Measurements from ENCODE around the gene RBM7. TPM values are rescaled to one million over a fixed set of nuclear protein-coding genes. Genes with fewer than 3 reads are reported as not detected.

RBM7 gene
- total and polyA plus RNA-seq, 2 donors (not counting 3 experiments of a cell fraction or from before 2014, with no cell fraction given) = 16.4 to 38.4 TPM

GRCh38 chr11:114362326-114362725 is 38.1 kb upstream of the RBM7 start:
- Histone ChIP-seq H4K20me1 (replicated peaks; ENCODE audit: control insufficient read depth, extremely low read depth, insufficient read depth, low read length) (no peaks in the 10 kb centered on the region), H3K27ac (ENCODE audit: insufficient read depth, low read depth, low read length) (no peak overlapping the region), H3K9ac (replicated peaks; ENCODE audit: extremely low read depth, insufficient read depth, low read length) (no peak overlapping the region), H3K9me1 (replicated peaks; ENCODE audit: control insufficient read depth, extremely low read depth, insufficient read depth, low read length) (no peaks in the 10 kb centered on the region), H3K9me3 (replicated peaks; ENCODE audit: control insufficient read depth, insufficient read depth, low read length) (no peaks in the 10 kb centered on the region), H3K79me2 (ENCODE audit: control insufficient read depth, insufficient read depth, low read length) (no peaks in the 10 kb centered on the region), H2AFZ (ENCODE audit: low read depth, low read length) (no peak overlapping the region), H3K27me3 (ENCODE audit: control insufficient read depth in 2 of 2, insufficient read depth in 2 of 2, low read length in 2 of 2) (no peaks in the 10 kb centered on the region), H3K4me2 (ENCODE audit: insufficient read depth, low read length) (no peak overlapping the region), H3K36me3 (ENCODE audit: control insufficient read depth in 2 of 2, extremely low read depth in 1 of 2, insufficient read depth in 2 of 2, low read length in 2 of 2) (no peaks in the 10 kb centered on the region), H3K4me3 (replicated peaks in 1 of 3; ENCODE audit: insufficient read depth in 1 of 3, low read depth in 1 of 3, low read length in 3 of 3) (no peak overlapping the region), H3K4me1 (ENCODE audit: control insufficient read depth, extremely low read depth, insufficient read depth, low read length) (peaks cover 16% of the 10 kb centered on the region)
- intact Hi-C loops (cut with micrococcal nuclease) (no loop called here), dilution Hi-C loops (cut with MboI; ENCODE audit: extremely low pct_ligation_motif_present, low sequenced_read_pairs) (no loop called here)
- BruUV-seq (replicated peaks) = no TSS peak
- POLR2A ChIA-PET = no interaction called here
- TF ChIP-seq CTCF (IDR thresholded peaks at IDR 0.05; ENCODE audit: extremely low read depth in 1 of 2, insufficient read depth in 1 of 2, low read depth in 1 of 2, low read length in 2 of 2) (no peak), MYC (IDR thresholded peaks at IDR 0.05; ENCODE audit: low read depth, low read length) (no peak), POLR2A (IDR thresholded peaks at IDR 0.05; ENCODE audit: low read depth, low read length) (no peak)
- no peak for FAIRE-seq
- CTCF ChIA-PET = interaction anchor here (0.6 kb wide), 3 partner anchors 8 to 17 kb away, joined by 3 read pairs; no protein-coding TSS in a partner anchor
- no peak for DNase-seq (ENCODE audit: low read depth, low spot score)

GRCh38 chr11:114362958-114363357 is 37.5 kb upstream of the RBM7 start:
- intact Hi-C loops (cut with micrococcal nuclease) (no loop called here), dilution Hi-C loops (cut with MboI; ENCODE audit: extremely low pct_ligation_motif_present, low sequenced_read_pairs) (no loop called here)
- Histone ChIP-seq H3K9me1 (replicated peaks; ENCODE audit: control insufficient read depth, extremely low read depth, insufficient read depth, low read length) (no peaks in the 10 kb centered on the region), H3K4me2 (ENCODE audit: insufficient read depth, low read length) (no peak overlapping the region), H3K79me2 (ENCODE audit: control insufficient read depth, insufficient read depth, low read length) (no peaks in the 10 kb centered on the region), H3K9me3 (replicated peaks; ENCODE audit: control insufficient read depth, insufficient read depth, low read length) (no peaks in the 10 kb centered on the region), H4K20me1 (replicated peaks; ENCODE audit: control insufficient read depth, extremely low read depth, insufficient read depth, low read length) (no peaks in the 10 kb centered on the region), H3K9ac (replicated peaks; ENCODE audit: extremely low read depth, insufficient read depth, low read length) (no peak overlapping the region), H3K4me1 (ENCODE audit: control insufficient read depth, extremely low read depth, insufficient read depth, low read length) (peaks cover 16% of the 10 kb centered on the region), H3K4me3 (replicated peaks in 1 of 3; ENCODE audit: insufficient read depth in 1 of 3, low read depth in 1 of 3, low read length in 3 of 3) (no peak overlapping the region), H3K36me3 (ENCODE audit: control insufficient read depth in 2 of 2, extremely low read depth in 1 of 2, insufficient read depth in 2 of 2, low read length in 2 of 2) (no peaks in the 10 kb centered on the region), H3K27ac (ENCODE audit: insufficient read depth, low read depth, low read length) (no peak overlapping the region), H2AFZ (ENCODE audit: low read depth, low read length) (no peak overlapping the region), H3K27me3 (ENCODE audit: control insufficient read depth in 2 of 2, insufficient read depth in 2 of 2, low read length in 2 of 2) (no peaks in the 10 kb centered on the region)
- FAIRE-seq = no peak
- no peak for DNase-seq (ENCODE audit: low read depth, low spot score)
- ChIA-PET CTCF (interaction anchor here (0.6 kb wide), 2 partner anchors 7 to 12 kb away, joined by 3 read pairs; no protein-coding TSS in a partner anchor), POLR2A (no interaction called here)
- no peak for TF ChIP-seq JUN (IDR thresholded peaks at IDR 0.05; ENCODE audit: borderline replicate concordance, insufficient read depth, insufficient read length, low read depth)
- TF ChIP-seq POLR2A (IDR thresholded peaks at IDR 0.05; ENCODE audit: low read depth, low read length) = no peak
- no peak for TF ChIP-seq POLR2AphosphoS5 (IDR thresholded peaks at IDR 0.05; ENCODE audit: insufficient read depth, low read depth, low read length)
- no peak for TF ChIP-seq CTCF (IDR thresholded peaks at IDR 0.05; ENCODE audit: extremely low read depth in 1 of 2, insufficient read depth in 1 of 2, low read depth in 1 of 2, low read length in 2 of 2)
- no peak for TF ChIP-seq MYC (IDR thresholded peaks at IDR 0.05; ENCODE audit: low read depth, low read length)
- no peak for TF ChIP-seq GATA2 (IDR thresholded peaks at IDR 0.05; ENCODE audit: insufficient read depth, insufficient read length, low read depth, low read length)
- no peak for TF ChIP-seq FOS (IDR thresholded peaks at IDR 0.05; ENCODE audit: borderline replicate concordance, insufficient read depth, low read length)
- TF ChIP-seq, protein P1, sequence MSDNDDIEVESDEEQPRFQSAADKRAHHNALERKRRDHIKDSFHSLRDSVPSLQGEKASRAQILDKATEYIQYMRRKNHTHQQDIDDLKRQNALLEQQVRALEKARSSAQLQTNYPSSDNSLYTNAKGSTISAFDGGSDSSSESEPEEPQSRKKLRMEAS (IDR thresholded peaks at IDR 0.05; ENCODE audit: insufficient read depth, insufficient read length) = no peak
- TF ChIP-seq EZH2 (IDR thresholded peaks at IDR 0.05; ENCODE audit: borderline replicate concordance, low read depth, low read length, severe bottlenecking) = no peak
- no TSS peak for BruUV-seq (replicated peaks)
